OCI-LY7 (cell line): ENCODE results near the gene UBE2N.

Source experiments
- EZH2phosphoT487 ChIP-seq: fragments of 200-600 bp; sonication (generic); IDR thresholded peaks from 2 replicates; pipeline ENCODE4 v1.6.1; 2018; ENCODE audit warnings: low read depth, borderline replicate concordance, mild to moderate bottlenecking, mixed run types, antibody characterized with exemption, low read length, moderate library complexity, mixed read lengths
- TF ChIP-seq, protein P1 (sequence below): fragments of 200-600 bp; sonication (generic); conservative IDR thresholded peaks from 2 replicates; pipeline ENCODE4 v1.5.1; 2014; ENCODE audit warnings: mild to moderate bottlenecking, antibody characterized with exemption, low read length, moderate library complexity, mixed read lengths

DNA sequence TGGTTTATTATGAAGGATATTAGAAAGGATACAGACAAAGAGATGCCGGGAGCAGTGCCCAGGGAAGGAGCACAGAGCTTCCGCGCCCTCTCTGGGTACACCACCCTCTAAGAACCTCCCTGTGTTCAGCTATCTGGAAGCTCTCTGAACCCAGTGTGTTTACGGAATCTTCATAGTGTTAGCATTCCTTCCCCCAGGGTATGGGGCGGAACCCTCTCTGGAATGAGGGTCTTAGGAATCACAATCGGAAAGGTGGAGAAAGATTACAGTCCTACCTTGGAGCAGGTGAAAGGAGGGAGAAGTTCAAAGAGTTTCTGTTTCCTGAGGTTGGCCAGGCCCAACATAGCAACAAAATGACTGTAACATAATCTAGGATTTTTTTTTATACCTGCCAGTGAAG is 70.8 kb downstream of the UBE2N start:
- TF ChIP-seq, protein P1, sequence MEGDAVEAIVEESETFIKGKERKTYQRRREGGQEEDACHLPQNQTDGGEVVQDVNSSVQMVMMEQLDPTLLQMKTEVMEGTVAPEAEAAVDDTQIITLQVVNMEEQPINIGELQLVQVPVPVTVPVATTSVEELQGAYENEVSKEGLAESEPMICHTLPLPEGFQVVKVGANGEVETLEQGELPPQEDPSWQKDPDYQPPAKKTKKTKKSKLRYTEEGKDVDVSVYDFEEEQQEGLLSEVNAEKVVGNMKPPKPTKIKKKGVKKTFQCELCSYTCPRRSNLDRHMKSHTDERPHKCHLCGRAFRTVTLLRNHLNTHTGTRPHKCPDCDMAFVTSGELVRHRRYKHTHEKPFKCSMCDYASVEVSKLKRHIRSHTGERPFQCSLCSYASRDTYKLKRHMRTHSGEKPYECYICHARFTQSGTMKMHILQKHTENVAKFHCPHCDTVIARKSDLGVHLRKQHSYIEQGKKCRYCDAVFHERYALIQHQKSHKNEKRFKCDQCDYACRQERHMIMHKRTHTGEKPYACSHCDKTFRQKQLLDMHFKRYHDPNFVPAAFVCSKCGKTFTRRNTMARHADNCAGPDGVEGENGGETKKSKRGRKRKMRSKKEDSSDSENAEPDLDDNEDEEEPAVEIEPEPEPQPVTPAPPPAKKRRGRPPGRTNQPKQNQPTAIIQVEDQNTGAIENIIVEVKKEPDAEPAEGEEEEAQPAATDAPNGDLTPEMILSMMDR = no peak
- no peak for TF ChIP-seq EZH2phosphoT487
